ENCODE results near the gene PGGT1B.

GRCh38 chr5:115166744-115167393 is 95.8 kb downstream of the PGGT1B start:
- TF ChIP-seq CTCF (conservative IDR thresholded peaks at IDR 0.05), result no peak
- TF ChIP-seq EZH2 (IDR thresholded peaks at IDR 0.05; ENCODE audit: low read depth), result no peak
